GM19351 (cell line): ENCODE results near the gene BMPER.

Experiments
- ATAC-seq: cut with Tn5 transposase; IDR thresholded peaks from one replicate; pipeline ENCODE4 v1.9.1; 2021; ENCODE audit warnings: mild to moderate bottlenecking, moderate library complexity; ENCODE audit not compliant: unreplicated experiment

BMPER gene

GRCh38 chr7:33921216-33921938, 16.0 kb downstream of the BMPER start:
- no peak for ATAC-seq

GRCh38 chr7:33922820-33923219, 17.5 kb downstream of the BMPER start:
- ATAC-seq = no peak

DNA sequence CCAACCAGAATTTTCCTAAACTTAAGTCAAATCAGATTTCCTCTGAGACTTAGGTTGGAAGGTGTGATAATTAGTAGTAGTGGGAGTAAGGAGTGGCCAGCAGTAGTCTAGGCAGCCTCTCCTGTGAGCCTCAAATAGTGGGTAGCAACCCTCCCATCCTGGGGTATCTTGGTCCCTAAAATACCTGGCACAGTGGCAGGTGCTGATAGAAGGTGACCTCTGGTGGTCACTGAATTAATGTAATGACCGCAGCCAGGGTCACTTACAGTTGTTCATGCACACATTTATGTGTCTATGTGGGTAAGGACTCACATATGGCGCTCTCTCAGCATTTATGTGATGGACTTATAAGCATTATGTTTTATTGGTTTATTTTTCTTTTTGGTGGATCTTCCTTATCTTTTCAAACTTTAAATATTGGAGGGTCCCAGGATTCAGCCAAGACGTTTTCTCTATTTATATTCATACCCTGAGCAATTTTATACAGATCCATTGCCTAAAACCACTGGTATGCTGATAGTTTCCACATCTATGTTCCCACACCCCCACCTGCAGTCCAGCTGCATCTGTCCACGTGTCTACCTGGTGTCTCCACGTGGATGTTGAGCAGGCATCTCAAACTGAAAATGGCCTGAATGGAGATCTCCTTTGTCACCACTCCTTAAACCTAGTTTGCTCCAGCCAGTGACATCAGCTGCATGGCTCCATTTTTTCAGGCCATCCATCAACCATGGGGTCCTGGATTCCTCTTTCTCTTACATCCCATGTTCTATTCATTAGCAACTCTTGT, 18.3 kb downstream of the BMPER start:
- ATAC-seq = no peak

- no peak for ATAC-seq
Measured at GRCh38 chr7:33926535-33926934, 21.2 kb downstream of the BMPER start.

- no peak for ATAC-seq
Measured at GRCh38 chr7:33928986-33929385, 23.6 kb downstream of the BMPER start.

GRCh38 chr7:33932221-33932620, 26.9 kb downstream of the BMPER start:
- ATAC-seq = no peak

- ATAC-seq = peak; percentile 78
Measured at GRCh38 chr7:33932832-33933468, 27.6 kb downstream of the BMPER start.

DNA sequence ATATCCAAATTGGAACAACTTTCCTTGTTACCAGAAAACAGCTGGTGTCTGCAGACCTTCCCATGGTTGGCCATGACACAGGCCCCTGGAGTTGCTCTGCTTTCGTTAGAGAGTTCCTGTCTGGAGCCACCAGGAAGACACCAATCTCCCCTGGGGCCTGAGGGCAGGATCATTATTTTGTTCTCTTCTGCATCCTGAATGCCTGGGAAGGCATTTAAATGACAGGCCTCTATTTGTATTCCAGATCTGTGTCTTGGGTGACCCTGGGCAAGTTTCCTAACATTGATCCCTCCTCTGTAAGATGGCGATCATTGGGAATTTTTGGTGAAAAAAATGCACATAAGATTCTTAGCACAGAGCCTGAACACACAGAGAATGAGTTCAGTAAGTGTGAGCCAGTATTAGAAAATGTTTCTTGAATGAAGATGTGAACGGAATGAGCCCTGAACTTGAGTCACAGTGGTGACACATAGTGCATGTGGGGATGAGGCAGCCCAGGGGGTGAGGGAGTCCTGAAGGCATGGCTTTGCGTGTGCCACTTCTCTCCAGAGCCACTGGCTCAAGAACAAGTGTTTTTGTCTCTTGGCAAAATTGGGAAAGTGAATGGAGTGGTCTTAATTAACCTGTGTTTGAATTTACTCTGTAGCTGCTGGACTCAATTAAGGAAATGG, 28.4 kb downstream of the BMPER start:
- ATAC-seq = no peak

- no peak for ATAC-seq
Measured at GRCh38 chr7:33934391-33934790, 29.1 kb downstream of the BMPER start.

DNA sequence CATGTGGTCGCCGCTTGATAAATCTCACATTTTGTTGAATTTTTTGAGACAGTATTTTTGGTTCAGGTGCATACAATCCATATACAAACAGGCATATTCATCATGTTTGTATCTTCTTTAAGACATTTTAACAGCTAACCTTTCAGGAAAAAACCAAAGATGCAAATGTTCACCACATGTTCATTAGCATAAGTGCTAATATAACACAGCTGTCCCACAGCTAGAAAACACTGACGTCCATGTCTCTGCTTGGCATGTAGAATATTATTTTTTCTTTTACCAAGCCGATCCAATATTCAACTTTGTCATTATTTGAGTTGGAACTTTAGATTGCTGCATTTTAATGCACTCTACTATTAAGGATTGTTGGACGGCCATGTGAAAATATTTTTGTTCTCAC, 31.2 kb downstream of the BMPER start:
- no peak for ATAC-seq

DNA sequence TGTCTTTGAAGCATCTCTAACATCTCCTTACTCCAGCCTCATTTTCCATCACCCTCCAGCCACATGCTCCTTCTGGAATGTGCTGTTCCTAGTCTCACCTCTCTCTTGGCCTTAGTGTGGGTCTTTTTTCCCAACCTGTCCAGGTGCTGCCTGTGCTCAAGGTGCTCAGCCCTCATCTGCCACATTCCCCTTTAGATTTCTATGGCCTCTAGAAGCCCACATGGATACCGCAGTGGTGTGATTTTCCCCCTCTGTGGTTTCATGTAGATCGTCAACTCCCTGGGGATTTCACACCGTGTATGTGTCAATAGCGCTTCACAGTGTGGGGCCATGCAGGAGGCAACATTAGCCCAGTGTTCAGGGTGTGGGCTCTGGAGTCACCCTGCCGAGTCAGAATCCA, 32.5 kb downstream of the BMPER start:
- no peak for ATAC-seq

DNA sequence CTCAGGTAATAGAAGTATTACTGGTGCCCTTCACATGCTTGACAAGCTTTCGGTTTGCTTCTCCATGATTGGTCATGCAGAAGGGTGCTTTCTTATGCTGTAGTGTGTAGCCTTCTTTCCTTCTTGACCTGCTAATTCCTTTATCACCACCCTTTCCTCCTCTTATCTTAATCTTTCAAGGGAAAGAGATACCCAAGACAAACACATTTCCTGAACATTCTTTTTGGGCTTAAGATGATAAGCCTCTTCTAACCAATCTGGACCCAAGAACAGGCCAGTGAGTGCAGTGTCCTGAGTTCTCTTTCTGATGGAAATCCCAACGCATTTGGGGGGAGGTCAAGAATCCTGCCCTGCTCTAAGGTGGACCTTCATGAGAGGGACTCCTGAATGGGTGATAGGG, 33.8 kb downstream of the BMPER start:
- ATAC-seq = no peak

GRCh38 chr7:33940503-33940902, 35.2 kb downstream of the BMPER start:
- no peak for ATAC-seq

GRCh38 chr7:33941418-33941817, 36.1 kb downstream of the BMPER start:
- ATAC-seq = no peak

GRCh38 chr7:33946094-33946699, 40.9 kb downstream of the BMPER start:
- no peak for ATAC-seq

- no peak for ATAC-seq
Measured at GRCh38 chr7:33950047-33950714, 44.8 kb downstream of the BMPER start.

GRCh38 chr7:33952824-33953223, 47.5 kb downstream of the BMPER start:
- no peak for ATAC-seq

- no peak for ATAC-seq
Measured at GRCh38 chr7:33958104-33958503, 52.8 kb downstream of the BMPER start.

GRCh38 chr7:33959676-33960075, 54.3 kb downstream of the BMPER start:
- no peak for ATAC-seq

DNA sequence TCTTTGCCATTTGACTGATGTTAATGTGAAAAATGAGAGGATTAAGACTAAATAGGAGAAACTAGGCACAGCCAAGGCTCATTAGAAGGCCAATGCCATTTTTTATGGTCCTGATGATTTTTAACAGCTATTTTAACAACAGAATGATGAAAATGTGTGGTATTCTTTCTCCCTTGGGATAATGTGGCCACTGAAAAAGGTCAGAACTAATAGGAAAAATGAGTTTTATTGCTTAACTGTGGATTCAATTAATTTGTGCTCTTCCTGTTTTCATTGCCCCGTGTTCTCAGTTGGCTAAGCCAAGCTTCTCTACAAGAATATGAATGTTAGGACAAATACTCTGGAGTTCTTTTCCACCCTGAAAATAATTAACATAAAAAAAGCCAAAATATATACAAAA, 56.6 kb downstream of the BMPER start:
- ATAC-seq = no peak
